ENCODE data around the gene EMILIN2. TPM values are rescaled to one million over a fixed set of nuclear protein-coding genes. Genes with fewer than 3 reads are reported as not detected.

Gene EMILIN2
- total RNA-seq, 4 donors from 2014 or later = 17.9 to 29.9 (median 22.2) TPM

GRCh38 chr18:2920546-2921343, 73.9 kb downstream of the EMILIN2 start:
- H3K4me3 ChIP-seq (replicated peaks in 1 of 3) = no peak overlapping the region
- no peak overlapping the region for H3K27ac ChIP-seq
- WGBS, 2 donors = 95 to 97% methylated on average over 16 of the region's 16 CpGs
- DNase-seq = no peak
- H3K36me3 ChIP-seq = peaks cover 48 to 65% of the 10 kb centered on the region in 2 donors
- no peaks in the 10 kb centered on the region for H3K9me3 ChIP-seq
- H3K4me1 ChIP-seq = peaks cover 14 to 18% of the 10 kb centered on the region in 2 donors
- TF ChIP-seq CTCF (IDR thresholded peaks at IDR 0.05) (no peak), POLR2A (IDR thresholded peaks at IDR 0.05) (no peak)
- no peaks in the 10 kb centered on the region for H3K27me3 ChIP-seq
- intact Hi-C loops (cut with DNase I) = no loop called here

GRCh38 chr18:2921778-2922177, 75.0 kb downstream of the EMILIN2 start:
- H3K9me3 ChIP-seq = no peaks in the 10 kb centered on the region
- no peak overlapping the region for H3K4me3 ChIP-seq (replicated peaks in 1 of 3)
- intact Hi-C loops (cut with DNase I) = no loop called here
- no peak overlapping the region for H3K27ac ChIP-seq
- no peak for DNase-seq
- peaks cover 10 to 13% of the 10 kb centered on the region in 2 donors for H3K4me1 ChIP-seq
- H3K27me3 ChIP-seq = no peaks in the 10 kb centered on the region
- TF ChIP-seq POLR2A (IDR thresholded peaks at IDR 0.05) (no peak), CTCF (IDR thresholded peaks at IDR 0.05) (no peak)
- peaks cover 49 to 67% of the 10 kb centered on the region in 2 donors for H3K36me3 ChIP-seq
- 95 to 96% methylated on average over 14 of the region's 14 CpGs for WGBS, 2 donors

GRCh38 chr18:2923464-2923863, 76.7 kb downstream of the EMILIN2 start:
- DNase-seq = no peak
- Histone ChIP-seq H3K4me3 (replicated peaks in 1 of 3) (no peak overlapping the region), H3K4me1 (no peaks in the 10 kb centered on the region), H3K9me3 (no peaks in the 10 kb centered on the region), H3K27ac (no peak overlapping the region), H3K36me3 (peaks cover 50 to 72% of the 10 kb centered on the region in 2 donors), H3K27me3 (no peaks in the 10 kb centered on the region)
- intact Hi-C loops (cut with DNase I) = no loop called here
- no peak for TF ChIP-seq POLR2A (IDR thresholded peaks at IDR 0.05)
- whole genome bisulfite sequencing, 2 donors = 92 to 95% methylated on average over 6 of the region's 6 CpGs

- peaks cover 40 to 65% of the 10 kb centered on the region in 2 donors for H3K36me3 ChIP-seq
- H3K9me3 ChIP-seq = no peaks in the 10 kb centered on the region
- H3K4me3 ChIP-seq (replicated peaks in 1 of 3) = no peak overlapping the region
- WGBS, 2 donors = 91 to 96% methylated on average over 12 of the region's 12 CpGs
- TF ChIP-seq CTCF (IDR thresholded peaks at IDR 0.05) = no peak
- TF ChIP-seq POLR2A (IDR thresholded peaks at IDR 0.05) = no peak
- no peak overlapping the region for H3K27ac ChIP-seq
- intact Hi-C loops (cut with DNase I) = no loop called here
- no peak for DNase-seq
- no peaks in the 10 kb centered on the region for H3K27me3 ChIP-seq
- no peaks in the 10 kb centered on the region for H3K4me1 ChIP-seq
These were observed 78.1 kb downstream of the EMILIN2 start for GRCh38 chr18:2924920-2925319.

- H3K27me3 ChIP-seq = no peaks in the 10 kb centered on the region
- DNase-seq = no peak
- H3K4me3 ChIP-seq (replicated peaks in 1 of 3) = no peak overlapping the region
- TF ChIP-seq POLR2A (IDR thresholded peaks at IDR 0.05) (no peak), CTCF (IDR thresholded peaks at IDR 0.05) (no peak)
- peaks cover 29 to 50% of the 10 kb centered on the region in 2 donors for H3K36me3 ChIP-seq
- H3K9me3 ChIP-seq = no peaks in the 10 kb centered on the region
- 86 to 96% methylated on average over 4 of the region's 4 CpGs for WGBS, 2 donors
- no peaks in the 10 kb centered on the region for H3K4me1 ChIP-seq
- no peak overlapping the region for H3K27ac ChIP-seq
- intact Hi-C loops (cut with DNase I) = no loop called here
These were observed 79.7 kb downstream of the EMILIN2 start for GRCh38 chr18:2926528-2926927.

Data from thyroid gland (tissue), 4 donors.